ENCODE data around the gene ZBTB39. TPM values are rescaled to one million over a fixed set of nuclear protein-coding genes. Genes with fewer than 3 reads are reported as not detected.

Gene ZBTB39
- total RNA-seq, 1 experiment from 2014 or later: 7.6 TPM

GRCh38 chr12:57031789-57032188, 25.4 kb upstream of the ZBTB39 start:
- Histone ChIP-seq H3K36me3 (ENCODE audit: low read depth) (no peaks in the 10 kb centered on the region), H4K20me1 (ENCODE audit: insufficient read depth) (no peaks in the 10 kb centered on the region), H2AFZ (no peak overlapping the region), H3K79me2 (ENCODE audit: low read depth) (no peaks in the 10 kb centered on the region), H3K27ac (no peak overlapping the region), H3K4me2 (no peak overlapping the region), H3K9me2 (ENCODE audit: insufficient read depth) (no peaks in the 10 kb centered on the region), H3K27me3 (ENCODE audit: insufficient read depth, low read depth) (peaks cover 43% of the 10 kb centered on the region), H3K4me1 (replicated peaks; ENCODE audit: insufficient read depth) (no peaks in the 10 kb centered on the region), H3F3A (ENCODE audit: insufficient read depth, low read depth) (no peaks in the 10 kb centered on the region), H3K9me3 (ENCODE audit: insufficient read depth, low read depth) (no peaks in the 10 kb centered on the region), H3K4me3 (no peak overlapping the region)
- CTCF ChIA-PET: interaction anchor here (0.6 kb wide), 1 partner anchor 525 kb away, joined by 3 read pairs; no protein-coding TSS in a partner anchor
- POLR2A ChIA-PET (ENCODE audit: unreplicated experiment): no interaction called here
- DNase-seq: no peak
- no TSS peak for BruUV-seq (replicated peaks)
- TF ChIP-seq CTCF (conservative IDR thresholded peaks at IDR 0.05): no peak
- no peak for TF ChIP-seq EZH2 (IDR thresholded peaks at IDR 0.05; ENCODE audit: low read depth)
- intact Hi-C loops (cut with micrococcal nuclease; ENCODE audit: unreplicated experiment): loop anchor here (2.0 kb wide), 1 partner anchor 55 kb away; no protein-coding TSS in a partner anchor

- Histone ChIP-seq H3K27me3 (ENCODE audit: insufficient read depth, low read depth) (peaks cover 43% of the 10 kb centered on the region), H3K4me2 (no peak overlapping the region), H3F3A (ENCODE audit: insufficient read depth, low read depth) (no peaks in the 10 kb centered on the region), H3K27ac (no peak overlapping the region), H3K9me3 (ENCODE audit: insufficient read depth, low read depth) (no peaks in the 10 kb centered on the region), H2AFZ (no peak overlapping the region), H3K79me2 (ENCODE audit: low read depth) (no peaks in the 10 kb centered on the region), H3K4me1 (replicated peaks; ENCODE audit: insufficient read depth) (no peaks in the 10 kb centered on the region), H3K36me3 (ENCODE audit: low read depth) (no peaks in the 10 kb centered on the region), H3K9me2 (ENCODE audit: insufficient read depth) (no peaks in the 10 kb centered on the region), H3K4me3 (no peak overlapping the region), H4K20me1 (ENCODE audit: insufficient read depth) (no peaks in the 10 kb centered on the region)
- ChIA-PET CTCF (interaction anchor here (0.6 kb wide), 1 partner anchor 525 kb away, joined by 3 read pairs; no protein-coding TSS in a partner anchor), POLR2A (ENCODE audit: unreplicated experiment) (no interaction called here)
- no TSS peak for BruUV-seq (replicated peaks)
- DNase-seq: peak in 1 of 2 experiments; percentile 11
- intact Hi-C loops (cut with micrococcal nuclease; ENCODE audit: unreplicated experiment): no loop called here
- no peak for TF ChIP-seq EZH2 (IDR thresholded peaks at IDR 0.05; ENCODE audit: low read depth)
- no peak for TF ChIP-seq CTCF (conservative IDR thresholded peaks at IDR 0.05)
Measured at GRCh38 chr12:57031138-57031725, 24.9 kb upstream of the ZBTB39 start.

GRCh38 chr12:57029457-57029856, 23.1 kb upstream of the ZBTB39 start:
- H3K36me3 ChIP-seq (ENCODE audit: low read depth): no peaks in the 10 kb centered on the region
- no peaks in the 10 kb centered on the region for H3K4me1 ChIP-seq (replicated peaks; ENCODE audit: insufficient read depth)
- no peaks in the 10 kb centered on the region for H3K9me3 ChIP-seq (ENCODE audit: insufficient read depth, low read depth)
- H3K27me3 ChIP-seq (ENCODE audit: insufficient read depth, low read depth): peaks cover 44% of the 10 kb centered on the region
- no TSS peak for BruUV-seq (replicated peaks)
- no peak overlapping the region for H3K4me2 ChIP-seq
- POLR2A ChIA-PET (ENCODE audit: unreplicated experiment): no interaction called here
- no peaks in the 10 kb centered on the region for H3K9me2 ChIP-seq (ENCODE audit: insufficient read depth)
- no peaks in the 10 kb centered on the region for H3K79me2 ChIP-seq (ENCODE audit: low read depth)
- intact Hi-C loops (cut with micrococcal nuclease; ENCODE audit: unreplicated experiment): no loop called here
- H3F3A ChIP-seq (ENCODE audit: insufficient read depth, low read depth): no peaks in the 10 kb centered on the region
- no peak overlapping the region for H3K27ac ChIP-seq
- no peak overlapping the region for H3K4me3 ChIP-seq
- no peak overlapping the region for H2AFZ ChIP-seq
- H4K20me1 ChIP-seq (ENCODE audit: insufficient read depth): no peaks in the 10 kb centered on the region
- DNase-seq: no peak
- CTCF ChIA-PET: no interaction called here
- TF ChIP-seq EZH2 (IDR thresholded peaks at IDR 0.05; ENCODE audit: low read depth) (no peak), CTCF (conservative IDR thresholded peaks at IDR 0.05) (no peak)
